Upper lobe of left lung (tissue), 4 donors: ENCODE measurements around the gene NANP.

Source experiments
- CTCF ChIP-seq, 6 experiments: fragments of 450-650 bp in 4 of 6; fragments of 200-600 bp in 2 of 6; sonication (generic) in 2 of 6; IDR thresholded peaks; one replicate each; pipeline ENCODE4 v1.5.1; 2016 to 2019; ENCODE audit warnings: antibody characterized with exemption in 6 of 6
- EP300 ChIP-seq, 4 donors: sonication (generic); formaldehyde crosslinking; IDR thresholded peaks; one replicate each; pipeline ENCODE4 v1.5.1; 2017; ENCODE audit warnings: antibody characterized with exemption in 4 of 4, control low read depth in 2 of 4
- POLR2AphosphoS5 ChIP-seq, 2 donors: sonication (generic); formaldehyde crosslinking; IDR thresholded peaks; one replicate each; pipeline ENCODE4 v1.5.1; 2017; ENCODE audit warnings: antibody characterized with exemption in 2 of 2

GRCh38 chr20:25566821-25567220 lies 57.0 kb downstream of the NANP start:
- TF ChIP-seq CTCF (IDR thresholded peaks at IDR 0.05) (no peak), EP300 (IDR thresholded peaks at IDR 0.05) (no peak), POLR2AphosphoS5 (IDR thresholded peaks at IDR 0.05) (no peak)
